CD4-positive, alpha-beta T cell (primary cell): Measurements from ENCODE around the gene HJURP. TPM values are rescaled to one million over a fixed set of nuclear protein-coding genes. Genes with fewer than 3 reads are reported as not detected.
A peak's percentile ranks its signal among the peaks of the same experiment; 100 is the strongest.

Experiments used
- ATAC-seq: fragments of 200-7000 bp; cut with Tn5 transposase; one replicate; pipeline ENCODE4 v1.10.0; 2022; ENCODE audit warnings: mild to moderate bottlenecking; ENCODE audit not compliant: poor library complexity
- CTCF ChIA-PET: fragments of 350-600 bp; sonication (Branson Sonifier 250); formaldehyde crosslinking; loops from one replicate; lab custom pipeline; 2021; ENCODE audit warnings: antibody characterized with exemption, inconsistent platforms; lab: Charles Lee
- POLR2A ChIA-PET: fragments of 350-600 bp; sonication (Branson Sonifier 250); formaldehyde crosslinking; loops from one replicate; lab custom pipeline; 2021; ENCODE audit warnings: antibody characterized with exemption, inconsistent platforms; lab: Charles Lee
- DNase-seq, 14 experiments: peaks; one replicate each; pipeline ENCODE4 v3.0.0-alpha.2; 2013 to 2020; ENCODE audit warnings: mixed read lengths in 2 of 14
- H3K27ac ChIP-seq, 2 donors: one replicate each; pipeline versions ENCODE4 v1.5.1 to v1.7.0; 2013; ENCODE audit warnings: low read length in 2 of 2, low read depth in 1 of 2, mild to moderate bottlenecking in 1 of 2
- H3K27me3 ChIP-seq, 2 experiments: 1 replicate in 1 of 2; 2 replicates in 1 of 2; pipeline versions ENCODE4 v1.6.1 to v1.7.0; 2013; ENCODE audit warnings: low read length in 2 of 2, control low read depth in 1 of 2, mild to moderate bottlenecking in 1 of 2, moderate library complexity in 1 of 2; ENCODE audit not compliant: insufficient read depth in 2 of 2, control insufficient read depth in 1 of 2
- H3K36me3 ChIP-seq: one replicate; pipeline ENCODE4 v1.6.1; 2013; ENCODE audit warnings: low read length, control low read depth; ENCODE audit not compliant: insufficient read depth
- H3K4me1 ChIP-seq: one replicate; pipeline ENCODE4 v1.6.1; 2013; ENCODE audit warnings: low read length, control low read depth; ENCODE audit not compliant: insufficient read depth
- H3K4me3 ChIP-seq: one replicate; pipeline ENCODE4 v1.5.1; 2013; ENCODE audit warnings: mild to moderate bottlenecking, low read length, moderate library complexity
- H3K9me3 ChIP-seq, 2 experiments: 1 replicate in 1 of 2; 2 replicates in 1 of 2; pipeline versions ENCODE4 v1.6.1 to v1.7.0; 2013; ENCODE audit warnings: low read length in 2 of 2, mild to moderate bottlenecking in 2 of 2, control low read depth in 1 of 2, moderate library complexity in 1 of 2; ENCODE audit not compliant: control insufficient read depth in 1 of 2, insufficient read depth in 1 of 2
- H3K27ac Mint-ChIP-seq: one replicate; pipeline ENCODE4 v1.8.0; 2020; ENCODE audit warnings: mixed read lengths
- H3K27me3 Mint-ChIP-seq: one replicate; pipeline ENCODE4 v1.8.0; 2021; ENCODE audit warnings: mixed read lengths
- H3K36me3 Mint-ChIP-seq: one replicate; pipeline ENCODE4 v1.8.0; 2021; ENCODE audit warnings: low read depth, mixed read lengths
- H3K4me1 Mint-ChIP-seq: one replicate; pipeline ENCODE4 v1.8.0; 2021; ENCODE audit warnings: low read depth, mixed read lengths
- H3K4me3 Mint-ChIP-seq: one replicate; pipeline ENCODE4 v1.8.0; 2020; ENCODE audit warnings: mild to moderate bottlenecking, mixed read lengths
- H3K9me3 Mint-ChIP-seq: one replicate; pipeline ENCODE4 v1.8.0; 2020; ENCODE audit warnings: mixed read lengths
- intact Hi-C, 2 experiments: fragments of 100-400 bp; cut with DNase I in 1 of 2; cut with micrococcal nuclease in 1 of 2; formaldehyde crosslinking; loops; one replicate each; pipeline versions ENCODE4 v1.15.1 to v1.9.0; 2023 to 2025; cut with DNase I, micrococcal nuclease
- total RNA-seq, 174 experiments: library from RNA in 2 of 174; stranded (reverse) in 2 of 174; gene quantifications; one replicate each; pipeline ENCODE4 v1.2.3 and lab custom pipeline; 2021 to 2026
- TF ChIP-seq, protein P1 (sequence below): fragments of 200-600 bp; IDR thresholded peaks from one replicate; pipeline ENCODE4 v1.8.0; 2022; ENCODE audit warnings: antibody characterized with exemption, mild to moderate bottlenecking

HJURP gene
- total RNA-seq, 2 experiments from 2014 or later = 0.22 to 0.25 TPM

DNA sequence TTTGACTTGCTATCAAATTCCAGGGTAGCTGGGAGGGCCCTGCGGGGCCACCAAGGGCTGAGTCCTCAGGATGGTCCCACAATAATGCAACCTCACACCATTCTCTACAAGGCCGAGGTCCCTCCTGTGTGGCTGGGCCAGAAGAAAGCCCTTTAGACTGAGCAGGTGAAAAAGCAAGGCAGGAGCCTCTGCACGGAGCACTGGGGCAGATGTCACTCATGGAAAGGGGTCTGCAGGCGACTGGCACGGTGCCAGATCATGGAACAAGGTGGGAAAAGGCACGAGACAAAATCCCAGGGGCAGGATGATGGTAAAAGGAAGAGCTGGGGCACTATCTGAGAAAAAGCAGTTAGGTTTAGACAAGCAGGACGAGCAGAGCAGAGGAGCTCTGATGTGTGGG lies 16.1 kb downstream of the HJURP start:
- peaks cover 7% of the 10 kb centered on the region for H3K4me1 Mint-ChIP-seq
- H3K27me3 Mint-ChIP-seq = no peaks in the 10 kb centered on the region
- H3K36me3 ChIP-seq = no peaks in the 10 kb centered on the region
- ChIA-PET POLR2A (no interaction called here), CTCF (no interaction called here)
- no peaks in the 10 kb centered on the region for H3K36me3 Mint-ChIP-seq
- H3K27me3 ChIP-seq = no peaks in the 10 kb centered on the region
- H3K4me1 ChIP-seq = peaks cover 3% of the 10 kb centered on the region
- H3K27ac ChIP-seq = no peak overlapping the region
- intact Hi-C loops = no loop called here
- H3K9me3 Mint-ChIP-seq = no peaks in the 10 kb centered on the region
- H3K4me3 Mint-ChIP-seq = no peak overlapping the region
- H3K27ac Mint-ChIP-seq = no peak overlapping the region
- TF ChIP-seq, protein P1, sequence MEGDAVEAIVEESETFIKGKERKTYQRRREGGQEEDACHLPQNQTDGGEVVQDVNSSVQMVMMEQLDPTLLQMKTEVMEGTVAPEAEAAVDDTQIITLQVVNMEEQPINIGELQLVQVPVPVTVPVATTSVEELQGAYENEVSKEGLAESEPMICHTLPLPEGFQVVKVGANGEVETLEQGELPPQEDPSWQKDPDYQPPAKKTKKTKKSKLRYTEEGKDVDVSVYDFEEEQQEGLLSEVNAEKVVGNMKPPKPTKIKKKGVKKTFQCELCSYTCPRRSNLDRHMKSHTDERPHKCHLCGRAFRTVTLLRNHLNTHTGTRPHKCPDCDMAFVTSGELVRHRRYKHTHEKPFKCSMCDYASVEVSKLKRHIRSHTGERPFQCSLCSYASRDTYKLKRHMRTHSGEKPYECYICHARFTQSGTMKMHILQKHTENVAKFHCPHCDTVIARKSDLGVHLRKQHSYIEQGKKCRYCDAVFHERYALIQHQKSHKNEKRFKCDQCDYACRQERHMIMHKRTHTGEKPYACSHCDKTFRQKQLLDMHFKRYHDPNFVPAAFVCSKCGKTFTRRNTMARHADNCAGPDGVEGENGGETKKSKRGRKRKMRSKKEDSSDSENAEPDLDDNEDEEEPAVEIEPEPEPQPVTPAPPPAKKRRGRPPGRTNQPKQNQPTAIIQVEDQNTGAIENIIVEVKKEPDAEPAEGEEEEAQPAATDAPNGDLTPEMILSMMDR = no peak
- H3K9me3 ChIP-seq = peaks cover 0 to 4% of the 10 kb centered on the region in 2 experiments
- ATAC-seq = no peak
- no peak overlapping the region for H3K4me3 ChIP-seq
- no peak for DNase-seq

DNA sequence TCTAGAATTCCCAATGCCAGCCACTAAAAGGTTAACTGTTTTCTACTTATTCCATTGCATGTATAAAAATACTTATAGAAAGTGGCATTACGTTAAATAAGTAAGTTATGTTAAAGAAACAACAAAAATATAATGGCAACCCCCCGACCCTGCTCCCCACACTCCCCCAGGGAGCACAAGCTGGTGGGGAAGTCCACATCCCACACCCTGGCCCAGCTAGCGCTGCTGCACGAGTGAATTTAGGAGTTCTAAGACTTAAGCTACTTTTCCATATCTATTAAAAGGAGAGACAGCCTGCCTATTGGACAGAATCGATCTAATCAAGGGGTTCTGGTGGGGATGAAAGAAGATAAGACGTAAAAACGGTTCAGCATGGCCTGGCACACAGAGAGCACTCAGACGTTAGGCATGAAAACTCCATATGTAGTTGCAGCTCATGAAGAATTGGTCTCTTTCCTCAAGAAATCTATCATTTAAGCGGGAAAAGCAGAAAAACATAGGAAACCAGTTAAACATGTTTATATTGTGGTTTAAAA lies 16.6 kb downstream of the HJURP start:
- Mint-ChIP-seq H3K4me3 (no peak overlapping the region), H3K4me1 (peaks cover 7% of the 10 kb centered on the region), H3K9me3 (no peaks in the 10 kb centered on the region), H3K36me3 (no peaks in the 10 kb centered on the region), H3K27me3 (no peaks in the 10 kb centered on the region), H3K27ac (no peak overlapping the region)
- Histone ChIP-seq H3K36me3 (no peaks in the 10 kb centered on the region), H3K4me3 (no peak overlapping the region), H3K27me3 (no peaks in the 10 kb centered on the region), H3K27ac (no peak overlapping the region), H3K4me1 (peaks cover 3% of the 10 kb centered on the region), H3K9me3 (peaks cover 0 to 4% of the 10 kb centered on the region in 2 experiments)
- ATAC-seq (no peak), DNase-seq (peak in 1 of 14 experiments; percentile 24)
- TF ChIP-seq, protein P1 = no peak
- ChIA-PET CTCF (interaction anchor here (0.7 kb wide), 1 partner anchor 14 kb away, joined by 3 read pairs; no protein-coding TSS in a partner anchor), POLR2A (no interaction called here)
- intact Hi-C loops = no loop called here

DNA sequence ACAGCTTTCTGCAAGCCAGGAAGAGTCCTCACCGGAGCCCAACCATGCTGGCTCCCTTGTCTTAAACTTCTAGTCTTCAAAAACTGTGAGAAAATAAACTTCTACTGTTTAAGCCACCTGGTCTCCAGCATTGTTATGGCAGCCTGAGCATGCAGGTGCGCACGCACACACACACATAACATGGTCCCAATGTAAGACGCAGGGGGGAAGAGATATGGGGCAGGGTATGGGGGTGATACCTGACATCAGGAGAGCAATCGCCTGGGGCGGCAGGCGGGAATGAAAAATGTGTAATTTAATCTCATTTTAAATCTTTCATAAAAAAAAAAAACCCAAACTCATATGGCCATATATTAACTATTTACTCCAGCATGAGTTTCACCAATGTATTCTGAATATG lies 18.0 kb downstream of the HJURP start:
- H3K27ac Mint-ChIP-seq = no peak overlapping the region
- no peak overlapping the region for H3K4me3 Mint-ChIP-seq
- peaks cover 0 to 4% of the 10 kb centered on the region in 2 experiments for H3K9me3 ChIP-seq
- no peaks in the 10 kb centered on the region for H3K36me3 Mint-ChIP-seq
- CTCF ChIA-PET = no interaction called here
- H3K27me3 ChIP-seq = no peaks in the 10 kb centered on the region
- H3K4me3 ChIP-seq = no peak overlapping the region
- no peak for ATAC-seq
- no peak for DNase-seq
- TF ChIP-seq, protein P1 = no peak
- H3K27me3 Mint-ChIP-seq = no peaks in the 10 kb centered on the region
- peaks cover 3% of the 10 kb centered on the region for H3K4me1 ChIP-seq
- no peak overlapping the region for H3K27ac ChIP-seq
- peaks cover 7% of the 10 kb centered on the region for H3K4me1 Mint-ChIP-seq
- H3K9me3 Mint-ChIP-seq = no peaks in the 10 kb centered on the region
- no peaks in the 10 kb centered on the region for H3K36me3 ChIP-seq
- POLR2A ChIA-PET = no interaction called here
- intact Hi-C loops = no loop called here
